ENCODE measurements around the gene GNB1L. TPM values are rescaled to one million over a fixed set of nuclear protein-coding genes. Genes with fewer than 3 reads are reported as not detected.

Gene GNB1L
- total and polyA plus RNA-seq, 2 of the 13 experiments (the other 11 are each of a cell fraction or from before 2014, with no cell fraction given): 2.5 to 7.4 TPM

DNA sequence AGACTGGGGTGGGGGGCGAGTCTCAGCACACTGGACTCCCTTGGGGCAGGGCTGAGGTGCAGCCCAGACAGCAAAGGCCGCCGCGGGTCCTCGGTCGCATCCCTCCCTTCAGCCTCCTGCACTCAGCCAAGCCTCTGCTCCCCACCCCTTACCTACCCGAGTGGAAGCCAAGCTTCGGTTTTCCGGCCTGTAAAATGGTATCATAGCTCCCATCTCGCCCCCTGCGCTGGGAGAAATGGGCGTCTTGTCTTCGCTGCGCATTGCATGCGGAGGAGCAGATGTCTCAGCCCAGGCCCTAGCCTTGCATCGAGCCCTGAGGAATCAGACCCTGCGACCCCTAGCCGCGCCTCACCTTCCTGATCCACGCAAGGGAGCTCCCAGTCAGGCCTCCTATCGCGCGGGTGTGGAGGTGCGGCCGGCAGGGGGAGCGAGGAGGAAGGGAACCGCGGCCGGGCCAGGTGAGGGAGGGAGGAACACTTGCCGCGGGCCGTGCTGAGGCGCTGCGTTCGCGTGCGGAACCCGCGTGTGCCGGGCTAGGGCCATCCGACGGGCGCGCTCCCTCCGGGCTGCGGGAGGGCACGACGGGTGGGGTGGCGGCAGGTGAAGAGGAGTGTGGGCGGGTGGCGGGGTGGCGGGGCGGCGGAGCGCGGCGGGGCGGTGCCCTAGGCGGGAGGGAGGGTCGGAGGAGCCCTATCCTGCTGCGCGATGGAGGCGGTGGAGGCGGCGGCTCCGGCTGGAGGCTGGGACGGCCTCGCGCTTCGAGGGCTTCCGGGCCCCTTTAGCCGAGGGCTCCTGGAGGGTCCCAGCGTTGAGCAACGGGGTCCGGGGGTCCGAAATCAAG, 98.2 kb downstream of the GNB1L start (continued):
- TF ChIP-seq TBX2 (CRISPR knock-in tag; IDR thresholded peaks at IDR 0.05; ENCODE audit: borderline replicate concordance) (peak; percentile 28; the same call in 1 of the 2 replicates), ZNF878 (CRISPR knock-in tag; IDR thresholded peaks at IDR 0.05) (no peak), HOXA9 (CRISPR knock-in tag; IDR thresholded peaks at IDR 0.05; ENCODE audit: borderline replicate concordance) (no peak), EHMT2 (IDR thresholded peaks at IDR 0.05; ENCODE audit: borderline replicate concordance, low read depth, low read length) (no peak), GABPB1 (CRISPR knock-in tag; IDR thresholded peaks at IDR 0.05) (peak; percentile 17; the same call in 1 of the 2 replicates), ELK4 (CRISPR knock-in tag; IDR thresholded peaks at IDR 0.05; ENCODE audit: borderline replicate concordance) (no peak), MYC (CRISPR knock-in tag; IDR thresholded peaks at IDR 0.05; ENCODE audit: borderline replicate concordance) (peak; percentile 53; the same call in 1 of the 2 replicates), ZNF598 (CRISPR knock-in tag; IDR thresholded peaks at IDR 0.05; ENCODE audit: borderline replicate concordance) (no peak), SETDB1 (CRISPR knock-in tag; IDR thresholded peaks at IDR 0.05; ENCODE audit: borderline replicate concordance) (no peak), ZNF775 (CRISPR knock-in tag; IDR thresholded peaks at IDR 0.05; ENCODE audit: borderline replicate concordance) (no peak), ZNF329 (CRISPR knock-in tag; IDR thresholded peaks at IDR 0.05; ENCODE audit: low read depth) (no peak), RBAK (CRISPR knock-in tag; IDR thresholded peaks at IDR 0.05) (no peak), PAF1 (CRISPR knock-in tag; IDR thresholded peaks at IDR 0.05) (no peak)
- TF ChIP-seq, protein P1, sequence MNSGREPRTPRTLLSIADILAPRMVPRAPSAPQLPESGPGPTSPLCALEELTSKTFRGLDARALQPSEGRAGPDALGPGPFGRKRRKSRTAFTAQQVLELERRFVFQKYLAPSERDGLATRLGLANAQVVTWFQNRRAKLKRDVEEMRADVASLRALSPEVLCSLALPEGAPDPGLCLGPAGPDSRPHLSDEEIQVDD (CRISPR knock-in tag; IDR thresholded peaks at IDR 0.05; ENCODE audit: borderline replicate concordance): no peak
- TF ChIP-seq, protein P2, sequence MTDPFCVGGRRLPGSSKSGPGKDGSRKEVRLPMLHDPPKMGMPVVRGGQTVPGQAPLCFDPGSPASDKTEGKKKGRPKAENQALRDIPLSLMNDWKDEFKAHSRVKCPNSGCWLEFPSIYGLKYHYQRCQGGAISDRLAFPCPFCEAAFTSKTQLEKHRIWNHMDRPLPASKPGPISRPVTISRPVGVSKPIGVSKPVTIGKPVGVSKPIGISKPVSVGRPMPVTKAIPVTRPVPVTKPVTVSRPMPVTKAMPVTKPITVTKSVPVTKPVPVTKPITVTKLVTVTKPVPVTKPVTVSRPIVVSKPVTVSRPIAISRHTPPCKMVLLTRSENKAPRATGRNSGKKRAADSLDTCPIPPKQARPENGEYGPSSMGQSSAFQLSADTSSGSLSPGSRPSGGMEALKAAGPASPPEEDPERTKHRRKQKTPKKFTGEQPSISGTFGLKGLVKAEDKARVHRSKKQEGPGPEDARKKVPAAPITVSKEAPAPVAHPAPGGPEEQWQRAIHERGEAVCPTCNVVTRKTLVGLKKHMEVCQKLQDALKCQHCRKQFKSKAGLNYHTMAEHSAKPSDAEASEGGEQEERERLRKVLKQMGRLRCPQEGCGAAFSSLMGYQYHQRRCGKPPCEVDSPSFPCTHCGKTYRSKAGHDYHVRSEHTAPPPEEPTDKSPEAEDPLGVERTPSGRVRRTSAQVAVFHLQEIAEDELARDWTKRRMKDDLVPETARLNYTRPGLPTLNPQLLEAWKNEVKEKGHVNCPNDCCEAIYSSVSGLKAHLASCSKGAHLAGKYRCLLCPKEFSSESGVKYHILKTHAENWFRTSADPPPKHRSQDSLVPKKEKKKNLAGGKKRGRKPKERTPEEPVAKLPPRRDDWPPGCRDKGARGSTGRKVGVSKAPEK (CRISPR knock-in tag; IDR thresholded peaks at IDR 0.05; ENCODE audit: borderline replicate concordance): peak; percentile 76; the same call in 1 of the 2 replicates
- TF ChIP-seq, protein P3, sequence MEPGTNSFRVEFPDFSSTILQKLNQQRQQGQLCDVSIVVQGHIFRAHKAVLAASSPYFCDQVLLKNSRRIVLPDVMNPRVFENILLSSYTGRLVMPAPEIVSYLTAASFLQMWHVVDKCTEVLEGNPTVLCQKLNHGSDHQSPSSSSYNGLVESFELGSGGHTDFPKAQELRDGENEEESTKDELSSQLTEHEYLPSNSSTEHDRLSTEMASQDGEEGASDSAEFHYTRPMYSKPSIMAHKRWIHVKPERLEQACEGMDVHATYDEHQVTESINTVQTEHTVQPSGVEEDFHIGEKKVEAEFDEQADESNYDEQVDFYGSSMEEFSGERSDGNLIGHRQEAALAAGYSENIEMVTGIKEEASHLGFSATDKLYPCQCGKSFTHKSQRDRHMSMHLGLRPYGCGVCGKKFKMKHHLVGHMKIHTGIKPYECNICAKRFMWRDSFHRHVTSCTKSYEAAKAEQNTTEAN (CRISPR knock-in tag; conservative IDR thresholded peaks at IDR 0.05): no peak
- TF ChIP-seq, protein P4, sequence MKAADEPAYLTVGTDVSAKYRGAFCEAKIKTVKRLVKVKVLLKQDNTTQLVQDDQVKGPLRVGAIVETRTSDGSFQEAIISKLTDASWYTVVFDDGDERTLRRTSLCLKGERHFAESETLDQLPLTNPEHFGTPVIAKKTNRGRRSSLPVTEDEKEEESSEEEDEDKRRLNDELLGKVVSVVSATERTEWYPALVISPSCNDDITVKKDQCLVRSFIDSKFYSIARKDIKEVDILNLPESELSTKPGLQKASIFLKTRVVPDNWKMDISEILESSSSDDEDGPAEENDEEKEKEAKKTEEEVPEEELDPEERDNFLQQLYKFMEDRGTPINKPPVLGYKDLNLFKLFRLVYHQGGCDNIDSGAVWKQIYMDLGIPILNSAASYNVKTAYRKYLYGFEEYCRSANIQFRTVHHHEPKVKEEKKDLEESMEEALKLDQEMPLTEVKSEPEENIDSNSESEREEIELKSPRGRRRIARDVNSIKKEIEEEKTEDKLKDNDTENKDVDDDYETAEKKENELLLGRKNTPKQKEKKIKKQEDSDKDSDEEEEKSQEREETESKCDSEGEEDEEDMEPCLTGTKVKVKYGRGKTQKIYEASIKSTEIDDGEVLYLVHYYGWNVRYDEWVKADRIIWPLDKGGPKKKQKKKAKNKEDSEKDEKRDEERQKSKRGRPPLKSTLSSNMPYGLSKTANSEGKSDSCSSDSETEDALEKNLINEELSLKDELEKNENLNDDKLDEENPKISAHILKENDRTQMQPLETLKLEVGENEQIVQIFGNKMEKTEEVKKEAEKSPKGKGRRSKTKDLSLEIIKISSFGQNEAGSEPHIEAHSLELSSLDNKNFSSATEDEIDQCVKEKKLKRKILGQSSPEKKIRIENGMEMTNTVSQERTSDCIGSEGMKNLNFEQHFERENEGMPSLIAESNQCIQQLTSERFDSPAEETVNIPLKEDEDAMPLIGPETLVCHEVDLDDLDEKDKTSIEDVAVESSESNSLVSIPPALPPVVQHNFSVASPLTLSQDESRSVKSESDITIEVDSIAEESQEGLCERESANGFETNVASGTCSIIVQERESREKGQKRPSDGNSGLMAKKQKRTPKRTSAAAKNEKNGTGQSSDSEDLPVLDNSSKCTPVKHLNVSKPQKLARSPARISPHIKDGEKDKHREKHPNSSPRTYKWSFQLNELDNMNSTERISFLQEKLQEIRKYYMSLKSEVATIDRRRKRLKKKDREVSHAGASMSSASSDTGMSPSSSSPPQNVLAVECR (CRISPR knock-in tag; IDR thresholded peaks at IDR 0.05; ENCODE audit: borderline replicate concordance): 0 out of 2 replicates have a peak, but pooled peaks have one; percentile 14

Measured in HepG2 (cell line).